HuH-7 (cell line): Measurements from ENCODE around the gene CDCA5.
A peak's percentile ranks its signal among the peaks of the same experiment; 100 is the strongest.

Experiments
- DNase-seq: peaks from one replicate; pipeline ENCODE4 v3.0.0; 2011; ENCODE audit warnings: low spot score

CDCA5 gene

DNA sequence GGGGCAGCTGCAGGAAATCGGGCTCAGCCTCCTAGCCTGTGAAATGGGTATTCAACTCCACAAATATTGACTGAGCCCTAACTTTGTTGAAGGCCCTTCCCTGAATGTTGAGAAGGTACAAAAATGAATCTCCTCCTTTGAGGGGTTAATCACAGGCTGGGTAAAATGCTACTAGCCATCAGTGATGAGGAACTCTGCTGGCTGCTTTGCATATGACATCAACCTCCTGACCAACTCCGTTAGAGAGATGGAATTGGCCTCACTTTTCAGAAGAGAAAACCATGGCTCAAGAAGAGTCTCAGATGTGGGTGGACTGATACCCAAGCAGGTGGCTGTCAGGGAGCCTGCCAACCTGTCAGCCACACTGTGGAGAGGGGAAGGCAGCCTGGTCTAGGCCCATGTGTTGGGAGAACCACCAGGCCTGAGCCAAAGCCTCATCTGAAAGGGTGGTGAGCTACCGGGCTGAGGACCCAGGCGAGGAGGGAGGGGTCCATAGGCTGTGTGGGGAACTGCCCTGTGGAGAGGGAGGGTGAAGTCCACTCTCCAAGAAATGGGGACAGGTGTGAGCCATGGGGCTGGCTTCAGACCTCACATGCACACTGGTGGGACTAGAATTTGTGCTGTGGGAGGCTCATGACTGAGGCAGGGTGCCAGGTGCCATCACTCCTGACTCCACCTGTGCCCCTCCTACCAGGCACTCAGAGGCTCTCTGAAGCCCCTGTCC lies 11.8 kb downstream of the CDCA5 start:
- DNase-seq: no peak

DNA sequence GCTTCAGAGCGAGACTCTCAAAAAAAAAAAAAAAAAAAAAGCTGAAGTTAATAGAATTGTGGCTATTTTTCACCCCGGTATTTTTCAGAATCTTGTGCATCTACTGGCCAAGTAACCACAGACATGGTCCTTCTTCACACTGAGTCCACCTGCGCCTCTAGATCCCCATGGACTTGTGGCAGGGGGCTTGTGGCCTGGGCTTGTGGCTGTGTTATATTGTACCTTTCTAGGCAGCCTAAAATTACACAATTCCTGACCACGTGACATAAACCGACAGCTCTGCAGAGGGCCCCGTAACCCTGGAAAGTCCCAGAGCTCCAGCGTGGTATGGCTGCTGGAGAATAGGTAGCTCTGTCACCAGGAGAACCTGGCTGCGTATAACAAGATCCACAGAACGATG lies 14.6 kb downstream of the CDCA5 start:
- DNase-seq: peak; percentile 35

DNA sequence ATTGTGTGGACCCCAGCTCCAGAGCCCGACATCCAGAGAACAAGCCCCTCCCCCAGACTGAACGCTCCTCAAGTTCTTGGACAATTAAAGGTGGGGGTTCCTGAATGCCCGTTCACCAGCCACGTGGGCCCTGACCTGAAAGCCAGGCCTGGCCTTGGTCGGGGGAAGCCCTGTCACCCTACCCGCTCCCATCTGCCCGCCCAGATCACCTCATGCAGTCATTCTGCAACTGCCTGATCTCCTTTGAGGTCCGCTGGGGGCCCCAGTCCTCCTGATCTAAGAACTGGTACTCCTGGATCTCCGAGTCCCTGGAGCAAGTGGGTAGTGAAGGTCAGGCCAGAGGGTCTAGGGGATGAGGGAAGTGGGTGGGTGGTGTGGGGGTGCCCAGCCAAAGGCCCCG lies 16.4 kb downstream of the CDCA5 start:
- no peak for DNase-seq

DNA sequence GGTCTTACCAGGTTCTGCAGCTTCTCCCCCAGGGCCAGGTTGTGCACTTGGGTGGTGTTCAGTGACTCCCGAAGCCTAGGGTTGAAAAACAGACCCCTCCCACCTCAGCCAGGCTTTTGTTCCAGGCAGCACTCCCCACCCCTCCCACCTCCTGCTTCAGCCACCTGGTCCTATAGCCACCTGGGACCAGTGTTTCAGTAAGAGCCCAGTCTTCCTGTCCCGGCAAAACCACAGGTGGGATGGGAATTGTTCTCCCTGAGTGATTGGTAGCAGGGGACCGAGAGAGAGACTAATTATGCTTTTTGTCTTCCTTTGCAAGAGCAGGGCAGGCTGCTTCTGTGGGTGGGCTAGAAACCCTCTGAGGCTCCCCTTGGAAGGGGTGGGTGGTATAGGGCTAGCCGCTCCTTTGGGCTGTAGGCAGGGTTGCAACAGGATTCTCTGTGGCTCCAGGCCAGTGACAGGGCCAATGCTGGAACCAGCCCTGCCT lies 17.0 kb downstream of the CDCA5 start:
- DNase-seq: no peak

DNA sequence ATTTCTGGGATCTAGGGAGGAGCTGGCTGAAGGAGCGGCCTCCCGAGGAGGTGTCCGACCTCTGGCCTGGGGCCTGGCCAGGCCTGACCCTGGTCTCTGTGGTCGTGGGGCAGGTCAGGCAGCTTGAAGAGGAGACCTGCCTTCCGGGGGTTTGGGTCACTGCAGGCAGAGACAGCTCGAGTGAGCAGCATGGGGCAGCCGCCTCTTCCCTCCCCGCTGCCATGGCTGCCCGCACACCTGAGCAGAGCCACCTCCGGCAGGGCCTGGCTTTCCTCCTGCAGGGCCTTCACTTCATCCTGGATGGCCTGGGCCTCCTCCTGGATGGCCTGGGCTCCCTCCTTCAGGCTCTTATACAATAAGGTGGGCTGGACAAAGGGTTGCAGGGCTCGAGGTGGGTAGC lies 17.5 kb downstream of the CDCA5 start:
- DNase-seq: no peak

DNA sequence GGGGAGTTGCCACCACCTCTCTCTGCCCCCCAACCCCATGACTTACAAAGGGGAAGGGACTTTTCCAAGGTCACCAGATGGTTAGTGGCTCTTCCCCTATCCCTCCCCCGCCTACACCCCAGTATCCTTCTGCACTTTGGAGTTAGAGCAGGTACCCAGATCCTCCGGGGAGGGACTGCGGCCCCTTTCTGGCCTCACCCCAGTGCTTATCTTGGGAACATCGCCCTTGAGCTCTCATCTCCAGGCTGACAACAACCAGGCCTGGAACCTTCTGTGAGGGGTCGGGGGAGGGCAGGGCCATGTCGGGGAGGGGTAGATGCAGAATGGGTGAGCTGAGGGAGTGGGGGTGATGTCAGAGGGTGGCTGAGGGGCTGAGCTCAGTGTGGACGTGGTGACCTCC lies 18.0 kb downstream of the CDCA5 start:
- DNase-seq: no peak

DNA sequence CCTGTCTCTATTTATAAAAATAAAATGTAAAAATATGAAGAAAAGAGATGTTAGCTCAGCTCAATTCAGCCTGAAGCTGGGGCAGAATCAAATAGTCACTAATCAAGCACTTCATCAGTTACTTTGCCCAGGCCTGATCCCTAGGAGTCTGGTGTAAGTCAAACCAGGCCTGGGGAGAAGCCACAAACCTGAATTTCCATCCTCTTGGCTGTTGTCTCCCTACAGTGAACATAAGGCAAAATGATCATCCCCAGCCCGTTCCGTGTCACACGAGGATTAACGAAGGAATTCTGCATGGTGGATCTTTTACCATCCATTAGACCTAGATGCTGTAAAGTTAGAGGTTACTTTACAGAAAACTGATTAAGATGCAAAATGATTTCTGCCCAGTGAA lies 19.0 kb downstream of the CDCA5 start:
- no peak for DNase-seq

DNA sequence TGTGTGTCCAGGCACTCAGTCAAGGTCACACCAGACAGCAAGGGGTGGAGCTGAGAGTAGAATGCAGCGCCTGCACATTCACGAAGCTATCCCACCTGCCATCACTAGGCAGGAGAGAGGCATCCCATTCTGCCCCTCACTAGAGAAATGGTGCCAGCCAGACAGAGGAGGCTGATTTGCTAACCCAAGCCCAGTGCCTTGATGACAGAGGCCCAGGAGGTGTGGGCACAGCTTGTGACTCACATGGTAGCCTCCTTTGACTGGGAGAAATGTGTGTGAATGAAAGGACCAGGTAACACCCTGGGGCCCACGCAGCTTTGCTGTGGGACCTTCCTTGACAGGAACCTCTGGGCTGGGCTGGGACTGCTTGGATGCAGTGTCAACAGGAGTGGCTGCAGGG lies 20.3 kb downstream of the CDCA5 start:
- no peak for DNase-seq

DNA sequence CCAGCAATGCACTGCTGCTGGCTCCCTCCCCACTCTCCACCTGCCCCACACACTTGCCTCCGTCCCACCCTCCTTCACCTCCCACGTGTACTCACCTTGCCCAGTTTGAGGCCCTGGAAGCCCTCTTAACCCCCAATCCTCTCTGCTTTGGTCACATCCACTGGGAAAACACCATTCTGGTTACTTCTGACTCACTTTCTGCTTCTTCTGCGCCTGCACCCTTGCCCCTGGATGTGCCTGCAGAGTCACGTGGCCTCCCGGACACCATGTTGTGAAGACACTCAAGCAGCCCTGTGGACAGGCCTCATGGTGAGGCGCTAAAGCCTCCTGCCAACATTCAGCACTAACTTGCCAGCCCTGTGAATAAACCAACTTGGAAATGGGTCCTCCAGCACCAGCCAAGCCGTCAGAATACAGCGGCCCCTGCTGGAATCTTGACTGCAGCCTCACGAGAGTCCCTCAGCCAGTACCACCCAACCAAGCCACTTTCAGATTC lies 22.9 kb downstream of the CDCA5 start:
- no peak for DNase-seq

DNA sequence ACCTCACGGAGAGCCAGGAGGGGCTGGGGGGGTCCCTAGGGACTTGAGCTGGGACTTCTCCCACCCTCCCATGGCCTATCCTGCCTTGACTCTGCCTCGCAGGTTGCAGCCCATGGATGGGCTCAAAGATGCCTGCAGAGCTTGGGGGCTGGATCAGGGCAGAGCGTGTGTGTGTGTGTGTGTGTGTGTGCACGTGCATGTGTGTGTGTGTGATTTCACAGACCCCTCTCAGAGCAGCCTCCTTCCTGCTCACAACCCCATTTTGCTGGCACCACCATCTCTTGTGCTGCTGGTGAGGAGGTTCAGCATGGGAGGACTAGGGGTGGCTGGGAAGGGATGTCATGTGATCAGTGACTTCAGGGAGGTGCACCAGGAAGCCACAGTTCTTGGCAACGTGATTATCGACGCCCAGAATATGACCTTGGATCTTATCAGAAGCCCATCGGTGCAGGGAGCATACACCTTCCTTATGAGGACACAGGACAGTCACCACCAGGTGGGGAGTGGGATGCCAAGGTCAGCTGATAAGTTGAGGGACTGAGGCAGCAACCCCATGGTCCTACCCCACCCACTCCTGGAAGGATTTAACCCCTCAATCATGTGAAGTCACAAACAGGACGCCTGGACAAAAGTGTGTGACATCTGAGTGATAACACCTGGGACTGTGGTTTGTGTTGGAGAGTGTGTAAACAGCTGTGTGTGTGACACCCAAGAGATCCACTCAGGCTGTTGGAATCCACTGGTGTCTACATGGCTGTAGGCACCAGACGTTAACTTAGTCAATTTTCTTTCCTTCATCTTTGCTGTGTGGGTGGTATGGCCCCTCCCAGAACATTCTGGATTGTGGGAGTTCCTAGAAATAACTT lies 23.6 kb downstream of the CDCA5 start:
- DNase-seq: no peak

DNA sequence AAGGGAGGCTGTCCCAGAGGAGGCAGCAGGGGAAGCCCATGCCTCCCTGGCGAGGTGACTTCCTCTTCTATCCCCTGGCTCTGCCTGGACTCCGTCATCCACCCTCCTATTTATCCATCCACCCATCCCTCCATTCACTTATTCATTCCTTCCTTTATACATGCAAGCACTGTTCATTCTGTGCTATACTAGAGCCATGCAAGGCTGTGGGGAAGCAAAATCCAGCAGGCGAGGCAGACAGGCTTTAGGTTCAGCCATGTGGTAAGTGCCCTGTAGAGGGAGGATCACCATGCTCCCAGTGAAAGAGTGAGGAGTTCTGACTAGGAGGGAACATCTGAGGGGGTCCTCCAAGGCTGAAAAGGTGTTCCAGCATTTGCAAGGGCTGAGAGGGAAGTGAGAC lies 24.3 kb downstream of the CDCA5 start:
- no peak for DNase-seq

DNA sequence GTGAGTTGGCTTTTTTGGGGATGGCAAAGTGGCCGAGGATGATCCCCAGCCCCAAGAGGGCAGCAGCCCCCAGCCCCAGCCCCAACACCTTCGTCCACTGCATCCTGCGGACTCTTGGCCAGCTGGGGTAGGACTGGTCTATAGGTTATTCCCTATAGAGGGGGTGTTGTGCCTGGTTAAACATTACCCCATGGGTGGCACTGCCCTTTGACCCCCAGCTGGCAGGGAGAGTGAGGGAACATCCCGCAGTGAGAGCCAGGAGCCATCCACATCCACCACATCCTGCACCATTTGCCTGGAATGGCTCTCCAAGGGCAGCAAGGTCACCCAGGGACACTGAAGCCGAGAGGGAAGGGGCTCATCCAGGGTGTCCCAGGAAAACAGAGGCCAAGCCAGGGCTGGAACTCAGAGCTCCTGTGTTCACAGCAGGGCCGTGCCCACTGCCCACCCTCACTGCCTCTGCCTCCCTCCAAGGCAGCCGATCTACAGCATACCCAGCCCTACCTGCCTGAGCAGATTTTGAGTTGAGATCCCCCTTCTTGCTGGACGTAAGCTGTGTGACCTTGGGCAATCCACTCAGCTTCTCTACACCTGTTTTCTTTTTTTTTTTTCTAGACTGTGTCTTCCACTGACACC lies 25.3 kb downstream of the CDCA5 start, which contains the start of gene NAALADL1:
Gene NAALADL1 (minus strand): TSS at position 135 of the 636 bp plus-strand sequence. CDS start 32 bp downstream, at position 103.
- DNase-seq: no peak

DNA sequence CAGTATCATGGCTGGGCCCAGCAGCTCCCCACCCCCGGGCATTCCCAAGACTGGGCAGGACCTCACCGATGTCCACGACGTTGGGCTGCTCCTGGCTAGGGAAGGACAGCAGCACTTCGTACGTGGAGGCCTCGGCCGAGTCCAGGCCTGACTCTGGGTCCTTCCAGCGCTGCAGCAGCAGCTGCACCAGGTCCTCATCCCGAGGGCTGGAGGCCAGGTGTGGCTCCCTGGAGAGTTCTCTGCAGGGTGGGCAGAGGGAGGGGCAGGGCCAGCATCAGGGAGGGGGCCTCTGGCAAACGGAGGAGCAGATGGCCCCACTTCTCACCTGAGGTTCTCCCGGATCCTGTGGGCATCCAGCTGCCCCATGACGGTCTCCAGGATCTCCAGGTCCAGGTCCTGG lies 25.8 kb downstream of the CDCA5 start:
- DNase-seq: no peak

DNA sequence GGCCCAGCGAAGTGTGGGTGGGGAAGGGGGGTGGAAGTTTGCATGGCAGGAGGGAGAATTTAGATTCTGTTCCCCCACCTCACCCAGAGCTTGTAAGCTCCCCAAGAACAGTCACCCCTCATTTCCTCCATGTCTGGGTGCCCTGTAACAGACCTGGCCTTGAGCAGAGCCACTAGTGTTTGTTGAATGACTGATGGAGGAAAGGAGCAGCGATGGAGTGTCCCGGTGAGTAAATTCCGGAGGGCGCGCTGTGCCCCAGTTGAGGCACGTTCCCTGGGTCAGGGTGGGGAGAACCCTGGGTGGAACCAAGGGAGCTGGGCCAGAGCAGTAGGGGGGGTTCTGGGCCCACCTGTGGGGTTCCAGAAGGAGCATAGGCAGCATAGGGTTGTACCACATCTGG lies 26.3 kb downstream of the CDCA5 start:
- no peak for DNase-seq

DNA sequence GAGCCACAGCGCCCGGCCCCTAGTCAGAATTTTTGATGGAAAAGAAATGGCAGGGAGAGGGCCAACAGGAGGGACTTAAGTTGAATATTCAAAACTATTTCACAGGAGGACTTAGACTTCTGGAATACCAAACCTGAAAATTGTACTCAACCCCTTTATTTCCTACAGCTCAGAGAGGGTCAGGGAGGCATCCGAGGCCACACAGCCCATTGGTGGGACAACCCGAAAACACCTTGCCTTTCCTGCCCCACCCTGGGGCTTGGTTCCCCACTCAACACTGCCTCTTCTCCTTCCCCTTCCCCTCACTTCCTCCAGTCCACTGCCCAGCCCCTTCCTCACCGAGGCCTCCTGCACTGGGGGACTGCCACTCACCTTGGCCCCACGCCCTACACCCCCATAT lies 26.8 kb downstream of the CDCA5 start:
- no peak for DNase-seq

DNA sequence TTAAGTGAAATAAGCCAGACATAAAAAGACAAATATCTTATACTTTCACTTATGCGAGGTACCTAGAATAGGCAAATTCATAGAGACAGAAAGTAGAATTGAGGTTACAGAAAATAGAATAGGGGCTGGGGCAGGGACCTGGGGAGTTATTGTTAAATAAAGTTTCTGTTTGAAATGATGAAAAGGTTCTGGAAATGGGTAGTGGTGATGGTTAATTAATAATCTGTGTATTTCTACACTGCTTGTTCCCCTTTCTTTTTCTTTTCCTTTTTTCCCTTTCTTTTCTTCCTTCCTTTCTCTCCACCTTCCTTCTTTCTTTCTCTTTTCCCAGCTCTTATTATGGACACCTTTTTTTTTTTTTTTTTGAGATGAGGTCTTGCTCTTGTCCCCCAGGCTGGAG lies 28.3 kb downstream of the CDCA5 start:
- DNase-seq: no peak

DNA sequence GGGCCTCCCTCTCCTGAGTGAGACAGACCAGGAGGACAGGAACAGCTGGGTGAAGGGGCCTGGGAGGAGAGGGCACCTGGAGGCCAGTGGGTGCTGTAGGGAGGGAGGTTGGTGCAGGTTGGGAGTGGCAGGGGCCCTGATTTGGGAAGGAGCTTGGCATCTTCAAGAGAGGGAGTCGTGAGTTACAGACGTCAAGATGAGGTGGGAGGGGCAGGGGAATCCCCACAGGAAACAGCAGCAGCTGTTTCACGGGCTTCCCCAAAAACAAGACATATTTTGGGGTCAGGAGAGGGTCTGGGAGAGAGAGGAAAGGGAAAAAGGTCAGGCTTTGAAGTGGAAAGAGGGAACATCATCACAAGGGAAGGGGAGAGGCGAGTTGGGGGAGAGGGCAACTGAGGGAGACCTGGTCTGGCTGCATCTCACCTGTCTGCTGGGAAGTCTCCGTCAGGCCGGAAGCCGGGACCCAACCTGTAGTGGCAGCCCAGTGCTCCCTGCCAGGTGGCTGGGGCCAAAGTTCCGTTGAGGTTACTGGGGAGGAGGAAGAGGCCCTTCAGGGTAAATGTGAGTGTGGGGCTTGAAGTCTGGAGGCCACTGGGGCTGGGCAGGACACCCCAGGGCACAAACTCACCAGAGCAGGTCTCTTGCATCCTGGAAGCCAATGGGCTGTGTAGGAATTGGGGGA lies 29.9 kb downstream of the CDCA5 start:
- no peak for DNase-seq

DNA sequence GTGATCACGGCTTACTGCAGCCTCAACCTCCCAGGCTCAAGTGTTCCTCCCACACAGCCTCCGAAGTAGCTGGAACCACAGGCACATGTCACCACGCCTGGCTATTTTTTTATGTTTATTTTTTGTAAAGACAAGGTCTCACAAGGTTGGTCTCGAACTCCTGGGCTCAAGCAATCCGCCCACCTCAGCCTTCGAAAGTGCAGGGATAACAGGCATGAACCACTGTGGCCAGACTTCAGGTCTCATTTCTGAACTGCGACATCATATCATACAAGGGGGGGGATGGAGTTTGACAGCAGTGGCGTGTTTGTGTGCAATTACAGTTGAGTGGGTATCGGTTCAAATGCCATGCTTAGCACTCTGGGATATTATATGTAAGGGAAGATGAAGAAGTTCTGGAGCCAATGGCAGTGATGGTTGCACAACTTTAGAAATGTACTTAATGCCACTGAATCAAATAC lies 32.4 kb downstream of the CDCA5 start:
- no peak for DNase-seq

DNA sequence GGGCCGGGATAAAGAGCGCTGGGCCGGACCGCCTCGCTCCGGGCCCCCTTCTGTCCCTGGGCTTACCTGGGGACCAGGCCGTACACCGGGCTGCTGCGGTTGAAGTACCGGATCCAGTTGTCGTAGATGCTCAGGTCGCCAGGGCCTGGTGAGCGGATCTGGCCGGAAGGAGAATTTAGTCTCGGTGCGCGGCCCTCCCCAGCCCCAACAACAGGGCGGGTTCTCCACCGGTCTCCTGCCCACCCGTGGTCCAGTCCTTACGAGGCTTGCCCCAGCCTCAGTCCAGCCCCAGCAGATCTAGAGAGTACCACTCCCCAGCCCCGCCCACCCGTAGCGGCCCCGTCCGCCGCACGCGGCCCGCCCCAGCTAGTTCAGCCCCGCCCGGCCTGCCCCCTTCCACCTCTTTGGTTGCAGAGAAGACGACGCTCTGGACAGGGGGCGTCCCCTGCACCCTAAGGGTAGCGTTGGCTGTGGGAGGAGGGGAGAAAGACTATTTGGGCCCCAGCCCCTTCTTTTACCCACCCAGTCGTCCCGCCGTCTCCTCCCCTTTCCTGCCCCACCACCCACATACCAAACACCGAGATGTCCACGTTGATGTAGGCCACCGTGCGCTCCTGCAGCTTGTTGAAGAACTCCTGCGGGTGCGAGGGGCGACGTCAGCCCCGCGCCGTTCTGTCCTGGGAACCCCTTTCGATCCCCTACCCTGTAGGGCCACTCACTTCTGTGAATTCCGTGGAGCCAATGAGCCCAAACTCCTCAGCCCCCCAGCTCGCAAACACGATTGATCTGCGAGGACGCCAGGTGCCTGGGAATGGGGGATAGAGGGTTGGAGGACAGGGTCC lies 36.0 kb downstream of the CDCA5 start:
- DNase-seq: no peak

DNA sequence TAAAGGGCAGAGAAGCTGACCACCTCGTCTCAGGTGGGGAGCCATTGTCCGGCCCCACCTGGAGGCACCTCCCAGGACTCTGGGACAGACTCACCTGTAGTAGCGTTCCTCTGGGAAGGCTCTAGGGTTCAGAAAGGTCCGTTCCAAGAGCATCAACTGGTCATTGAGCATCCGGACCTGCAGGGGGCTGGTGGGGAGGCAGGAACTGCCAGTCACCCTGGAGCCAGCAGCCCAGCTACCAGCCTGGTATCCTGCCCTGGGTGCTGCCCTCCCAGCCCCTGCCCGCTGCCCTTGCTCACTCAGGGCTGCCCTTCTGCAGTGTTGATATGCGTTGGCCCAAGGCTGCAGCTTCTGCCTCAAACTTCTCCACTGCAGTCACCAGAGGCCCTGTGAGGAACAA lies 38.1 kb downstream of the CDCA5 start:
- no peak for DNase-seq

DNA sequence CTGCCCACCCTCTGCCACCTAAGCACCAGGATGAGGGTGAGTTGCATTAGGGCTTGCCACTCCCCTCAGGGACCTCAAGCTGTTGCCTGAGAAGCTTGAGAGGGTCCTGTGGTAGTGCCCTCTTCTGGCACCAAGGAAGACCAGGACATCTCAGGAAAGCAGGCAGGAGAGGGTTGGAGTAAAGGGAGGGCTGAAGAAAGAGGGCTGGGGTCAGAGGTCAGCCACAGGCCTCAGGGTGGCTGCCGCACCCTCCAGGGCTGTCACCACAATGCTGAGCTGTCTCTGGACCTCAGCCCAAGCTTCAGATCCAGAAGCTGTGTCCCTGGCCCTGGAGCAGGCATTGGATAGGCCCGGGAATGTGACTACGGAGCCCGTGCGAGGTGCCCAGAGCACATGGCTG lies 38.8 kb downstream of the CDCA5 start:
- DNase-seq: no peak
